Central memory CD8-positive, alpha-beta T cell (primary cell): ENCODE measurements around the gene STT3B.
A peak's percentile ranks its signal among the peaks of the same experiment; 100 is the strongest.

Experiments used
- ATAC-seq: fragments of 150-1000 bp; cut with Tn5 transposase; replicated peaks from 2 replicates; pipeline ENCODE4 v1.10.0; 2022; ENCODE audit warnings: mild to moderate bottlenecking, moderate FRiP score, moderate number of reproducible peaks; ENCODE audit not compliant: poor library complexity, severe bottlenecking; ENCODE audit errors: extremely low read depth
- DNase-seq, 2 donors: peaks; one replicate each; pipeline ENCODE4 v3.0.0; 2021; ENCODE audit warnings: low spot score in 2 of 2
- H3K27ac Mint-ChIP-seq: one replicate; pipeline ENCODE4 v1.8.0; 2022; ENCODE audit warnings: low read depth, mild to moderate bottlenecking, moderate library complexity, mixed read lengths
- H3K27me3 Mint-ChIP-seq: one replicate; pipeline ENCODE4 v1.8.0; 2022; ENCODE audit warnings: mixed read lengths
- H3K36me3 Mint-ChIP-seq: one replicate; pipeline ENCODE4 v1.8.0; 2022; ENCODE audit warnings: mild to moderate bottlenecking, moderate library complexity, mixed read lengths; ENCODE audit not compliant: insufficient read depth
- H3K4me1 Mint-ChIP-seq: one replicate; pipeline ENCODE4 v1.8.0; 2022; ENCODE audit warnings: mixed read lengths
- H3K4me3 Mint-ChIP-seq: one replicate; pipeline ENCODE4 v1.8.0; 2022; ENCODE audit warnings: mild to moderate bottlenecking, moderate library complexity, mixed read lengths
- H3K9me3 Mint-ChIP-seq: one replicate; pipeline ENCODE4 v1.8.0; 2022; ENCODE audit warnings: mixed read lengths

STT3B gene

DNA sequence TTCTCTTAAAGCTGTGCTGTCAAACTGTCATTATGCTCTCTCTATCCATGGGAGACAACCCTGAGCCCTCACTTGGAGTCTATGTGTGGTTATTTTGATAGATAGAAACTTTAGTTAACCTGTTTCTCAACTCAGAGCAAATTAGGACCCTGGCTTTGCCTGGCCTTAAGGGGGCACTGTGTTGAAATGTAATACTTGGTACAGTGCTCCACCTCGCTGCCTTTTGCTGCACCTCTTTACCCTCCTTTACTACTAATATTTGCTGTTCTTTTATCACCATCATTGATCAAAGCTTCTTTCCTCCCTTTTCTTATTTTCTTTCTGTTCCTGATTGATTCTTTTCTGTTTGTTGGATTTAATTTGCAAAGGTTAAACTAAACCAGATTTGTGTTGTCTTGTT lies 34.3 kb downstream of the STT3B start:
- H3K4me1 Mint-ChIP-seq = peaks cover 71% of the 10 kb centered on the region
- ATAC-seq (peak; percentile 88), DNase-seq (no peak)
- H3K4me3 Mint-ChIP-seq = peak overlapping the region; percentile 46
- H3K9me3 Mint-ChIP-seq = no peaks in the 10 kb centered on the region
- no peaks in the 10 kb centered on the region for H3K27me3 Mint-ChIP-seq
- H3K36me3 Mint-ChIP-seq = peaks cover 6% of the 10 kb centered on the region
- peak overlapping the region; percentile 45 for H3K27ac Mint-ChIP-seq

GRCh38 chr3:31568649-31569048 lies 35.9 kb downstream of the STT3B start:
- ATAC-seq (no peak), DNase-seq (no peak)
- peaks cover 56% of the 10 kb centered on the region for H3K4me1 Mint-ChIP-seq
- H3K9me3 Mint-ChIP-seq = no peaks in the 10 kb centered on the region
- H3K27me3 Mint-ChIP-seq = no peaks in the 10 kb centered on the region
- H3K4me3 Mint-ChIP-seq = no peak overlapping the region
- H3K27ac Mint-ChIP-seq = no peak overlapping the region
- peaks cover 2% of the 10 kb centered on the region for H3K36me3 Mint-ChIP-seq

DNA sequence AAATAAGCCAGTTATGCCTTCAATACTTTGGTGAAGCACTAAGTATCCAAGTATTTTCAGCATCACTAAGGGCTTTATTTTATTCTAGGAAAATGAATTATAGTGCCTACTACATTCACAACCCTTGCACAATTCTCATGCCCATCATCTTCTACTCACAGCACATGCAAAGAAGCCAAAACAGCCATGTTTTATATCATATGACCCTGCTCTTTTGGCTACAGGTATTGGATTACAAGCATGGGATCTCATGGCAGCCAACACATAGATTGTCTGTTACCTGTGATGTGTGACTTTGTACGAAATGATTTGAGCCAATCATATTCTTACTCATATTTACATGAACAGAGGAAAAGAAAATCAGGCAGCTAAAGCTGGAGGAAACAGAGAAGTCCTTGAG lies 38.6 kb downstream of the STT3B start:
- Mint-ChIP-seq H3K27ac (no peak overlapping the region), H3K27me3 (no peaks in the 10 kb centered on the region)
- ATAC-seq = no peak

GRCh38 chr3:31572236-31573004 lies 39.7 kb downstream of the STT3B start:
- ATAC-seq = no peak
- H3K27ac Mint-ChIP-seq = no peak overlapping the region

More for the DNA sequence above, 38.6 kb downstream of the STT3B start:
- Mint-ChIP-seq H3K9me3 (no peaks in the 10 kb centered on the region), H3K4me3 (no peak overlapping the region), H3K36me3 (peaks cover 2% of the 10 kb centered on the region), H3K4me1 (peaks cover 57% of the 10 kb centered on the region)
- no peak for DNase-seq

GRCh38 chr3:31573036-31573779 lies 40.5 kb downstream of the STT3B start:
- Mint-ChIP-seq H3K27me3 (no peaks in the 10 kb centered on the region), H3K9me3 (no peaks in the 10 kb centered on the region)

More at GRCh38 chr3:31572236-31573004, 39.7 kb downstream of the STT3B start:
- Mint-ChIP-seq H3K4me1 (peaks cover 56% of the 10 kb centered on the region), H3K9me3 (no peaks in the 10 kb centered on the region), H3K4me3 (no peak overlapping the region), H3K27me3 (no peaks in the 10 kb centered on the region), H3K36me3 (peaks cover 2% of the 10 kb centered on the region)
- no peak for DNase-seq

DNA sequence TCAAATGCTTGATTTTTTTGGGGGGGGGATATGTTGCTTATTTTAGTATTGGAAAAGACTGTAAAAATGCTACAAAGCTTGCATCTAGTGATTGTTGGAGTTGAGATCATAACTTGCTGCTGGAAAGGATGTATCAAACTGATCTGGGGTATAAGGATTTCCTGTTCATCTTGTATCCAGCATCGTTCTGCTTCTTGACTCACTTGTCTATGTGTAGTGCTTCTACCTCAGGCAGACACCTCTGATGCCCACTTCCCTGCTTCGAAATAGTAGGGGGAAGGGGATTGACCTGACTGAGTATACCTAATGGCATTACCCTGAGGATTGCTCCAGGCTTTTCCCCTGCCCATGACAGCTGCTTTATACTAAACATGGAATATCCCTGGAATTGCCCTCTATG lies 42.7 kb downstream of the STT3B start:
- H3K27me3 Mint-ChIP-seq = no peaks in the 10 kb centered on the region
- peaks cover 10% of the 10 kb centered on the region for H3K36me3 Mint-ChIP-seq
- H3K27ac Mint-ChIP-seq = peak overlapping the region; percentile 29
- H3K4me3 Mint-ChIP-seq = peak overlapping the region; percentile 1
- no peaks in the 10 kb centered on the region for H3K9me3 Mint-ChIP-seq
- ATAC-seq (peak; percentile 72), DNase-seq (no peak)
- peaks cover 62% of the 10 kb centered on the region for H3K4me1 Mint-ChIP-seq

More at GRCh38 chr3:31573036-31573779, 40.5 kb downstream of the STT3B start:
- Mint-ChIP-seq H3K4me1 (peaks cover 58% of the 10 kb centered on the region), H3K4me3 (no peak overlapping the region), H3K36me3 (peaks cover 5% of the 10 kb centered on the region), H3K27ac (no peak overlapping the region)
- ATAC-seq (no peak), DNase-seq (no peak)

- Mint-ChIP-seq H3K27ac (no peak overlapping the region), H3K4me1 (peaks cover 57% of the 10 kb centered on the region), H3K9me3 (no peaks in the 10 kb centered on the region), H3K36me3 (peaks cover 14% of the 10 kb centered on the region), H3K27me3 (no peaks in the 10 kb centered on the region), H3K4me3 (no peak overlapping the region)
- ATAC-seq (no peak), DNase-seq (no peak)
These were observed 43.8 kb downstream of the STT3B start for GRCh38 chr3:31576521-31576920.

DNA sequence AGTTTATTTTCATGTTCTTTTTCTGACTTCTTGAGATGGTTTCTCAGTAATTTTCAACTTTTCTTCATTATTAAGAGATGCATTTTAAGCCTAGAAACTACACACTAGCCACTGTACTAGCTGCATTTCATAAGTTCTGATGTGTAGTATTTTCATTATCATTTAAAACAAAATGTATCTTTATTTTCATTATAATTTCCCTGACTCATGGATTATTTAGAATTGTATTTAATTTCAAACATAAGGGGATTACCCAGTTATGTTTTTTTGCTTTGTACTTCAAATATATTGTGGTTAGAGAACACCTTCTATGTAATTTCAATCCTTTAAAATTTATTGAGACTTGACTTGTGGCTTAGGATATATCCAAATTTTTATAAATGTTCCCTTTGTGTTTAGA lies 44.5 kb downstream of the STT3B start:
- peaks cover 21% of the 10 kb centered on the region for H3K36me3 Mint-ChIP-seq
- H3K4me1 Mint-ChIP-seq = peaks cover 64% of the 10 kb centered on the region
- no peak overlapping the region for H3K4me3 Mint-ChIP-seq
- DNase-seq (no peak), ATAC-seq (no peak)
- H3K9me3 Mint-ChIP-seq = no peaks in the 10 kb centered on the region
- H3K27ac Mint-ChIP-seq = no peak overlapping the region
- H3K27me3 Mint-ChIP-seq = no peaks in the 10 kb centered on the region

DNA sequence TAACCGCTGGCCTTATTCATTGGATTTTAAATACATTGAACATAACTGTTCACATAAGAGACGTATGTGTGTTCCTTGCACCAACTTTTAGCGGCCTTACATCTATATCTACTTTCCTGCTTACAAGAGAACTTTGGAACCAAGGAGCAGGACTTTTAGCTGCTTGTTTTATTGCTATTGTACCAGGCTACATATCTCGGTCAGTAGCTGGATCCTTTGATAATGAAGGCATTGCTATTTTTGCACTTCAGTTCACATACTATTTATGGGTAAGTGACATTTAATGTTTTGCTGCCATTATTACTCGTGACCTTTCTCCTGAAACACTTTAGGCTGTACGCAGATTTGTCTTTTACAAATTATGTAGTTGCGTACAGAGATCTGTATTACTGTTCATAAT lies 47.1 kb downstream of the STT3B start:
- ATAC-seq (no peak), DNase-seq (no peak)
- Mint-ChIP-seq H3K36me3 (peaks cover 27% of the 10 kb centered on the region), H3K4me3 (no peak overlapping the region), H3K4me1 (peaks cover 77% of the 10 kb centered on the region), H3K27ac (no peak overlapping the region), H3K27me3 (no peaks in the 10 kb centered on the region), H3K9me3 (no peaks in the 10 kb centered on the region)

DNA sequence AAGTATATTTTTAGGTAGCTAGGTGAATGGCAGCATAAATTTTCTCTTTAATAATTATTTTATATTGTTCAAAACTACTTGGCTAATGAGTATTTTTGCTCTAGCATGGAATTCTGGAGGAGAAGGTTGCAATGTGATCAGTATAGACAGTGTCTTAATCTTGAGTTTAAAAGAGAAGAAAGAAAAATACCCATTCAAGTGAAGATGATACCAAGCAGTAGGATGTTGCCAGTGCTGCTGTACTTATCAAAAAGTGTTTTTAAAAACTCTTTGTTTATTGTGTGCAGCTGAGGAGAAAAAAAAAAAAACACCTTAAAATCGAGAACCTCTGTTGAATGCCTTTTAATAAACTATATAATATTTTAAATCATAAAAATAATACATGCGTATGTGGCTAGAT lies 47.9 kb downstream of the STT3B start:
- no peak overlapping the region for H3K27ac Mint-ChIP-seq
- ATAC-seq (no peak), DNase-seq (no peak)
- peaks cover 27% of the 10 kb centered on the region for H3K36me3 Mint-ChIP-seq
- H3K4me1 Mint-ChIP-seq = peaks cover 73% of the 10 kb centered on the region
- no peaks in the 10 kb centered on the region for H3K9me3 Mint-ChIP-seq
- no peak overlapping the region for H3K4me3 Mint-ChIP-seq
- no peaks in the 10 kb centered on the region for H3K27me3 Mint-ChIP-seq

- Mint-ChIP-seq H3K36me3 (peaks cover 32% of the 10 kb centered on the region), H3K4me1 (peaks cover 75% of the 10 kb centered on the region)
- no peak for ATAC-seq
These were observed 48.9 kb downstream of the STT3B start for GRCh38 chr3:31581660-31582059.

DNA sequence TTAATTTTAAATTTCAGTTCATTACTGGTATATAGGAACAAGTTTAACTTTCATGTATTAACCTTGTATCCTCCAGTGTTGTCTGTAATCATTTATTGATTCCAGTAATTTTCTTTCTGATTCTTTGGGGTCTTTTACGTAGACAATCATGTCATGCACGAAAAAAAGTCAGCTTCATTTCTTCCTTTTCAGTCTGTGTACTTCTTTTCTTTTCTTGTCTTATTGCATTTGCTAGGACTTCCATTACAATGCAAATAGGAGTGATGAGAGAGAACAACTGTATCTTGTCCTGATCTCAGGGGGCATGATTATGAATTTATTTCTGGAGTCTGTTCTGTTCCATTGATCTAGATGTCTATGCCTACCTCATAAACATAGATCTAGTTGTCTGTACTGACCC lies 56.5 kb downstream of the STT3B start:
- H3K4me1 Mint-ChIP-seq = peaks cover 53% of the 10 kb centered on the region
- H3K27ac Mint-ChIP-seq = no peak overlapping the region
- H3K4me3 Mint-ChIP-seq = no peak overlapping the region

More at GRCh38 chr3:31581660-31582059, 48.9 kb downstream of the STT3B start:
- Mint-ChIP-seq H3K27ac (peak overlapping the region; percentile 10), H3K9me3 (no peaks in the 10 kb centered on the region), H3K27me3 (no peaks in the 10 kb centered on the region), H3K4me3 (no peak overlapping the region)
- no peak for DNase-seq

GRCh38 chr3:31590650-31591049 lies 57.9 kb downstream of the STT3B start:
- peaks cover 61% of the 10 kb centered on the region for H3K4me1 Mint-ChIP-seq
- DNase-seq = no peak
- H3K36me3 Mint-ChIP-seq = peaks cover 26% of the 10 kb centered on the region
- no peak overlapping the region for H3K27ac Mint-ChIP-seq
- H3K27me3 Mint-ChIP-seq = no peaks in the 10 kb centered on the region
- no peak overlapping the region for H3K4me3 Mint-ChIP-seq
- peaks cover 23% of the 10 kb centered on the region for H3K9me3 Mint-ChIP-seq
- ATAC-seq = no peak

More for the DNA sequence above, 56.5 kb downstream of the STT3B start:
- peaks cover 23% of the 10 kb centered on the region for H3K9me3 Mint-ChIP-seq
- H3K36me3 Mint-ChIP-seq = peaks cover 24% of the 10 kb centered on the region
- DNase-seq (no peak), ATAC-seq (no peak)
- no peaks in the 10 kb centered on the region for H3K27me3 Mint-ChIP-seq
